ENCODE results near the gene CFAP107.
"Not testable (repeated sequence)": the region's sequence is repeated elsewhere in the genome, so short reads cannot be mapped to it uniquely, and the experiment has no call there.

Gene CFAP107

GRCh38 chr1:12745992-12746323 is at the start of gene CFAP107:
CFAP107 (plus strand) TSS chr1:12746200; CDS start chr1:12746431, 231 bp downstream.
- Mint-ChIP-seq H3K27ac (no peak within 1 kb of the TSS), H3K4me3 (no peak within 1 kb of the TSS), H3K4me1 (no peaks in the 10 kb centered on the region), H3K27me3 (peaks cover 45% of the 10 kb centered on the region), H3K9me3 (peaks cover 21% of the 10 kb centered on the region), H3K36me3 (peaks cover 14% of the 10 kb centered on the region)

GRCh38 chr1:12696658-12697057 is 49.3 kb upstream of the CFAP107 start:
- H3K4me3 Mint-ChIP-seq, result no peak overlapping the region
- H3K4me1 Mint-ChIP-seq, result no peaks in the 10 kb centered on the region
- no peaks in the 10 kb centered on the region for H3K9me3 Mint-ChIP-seq
- H3K36me3 Mint-ChIP-seq, result peaks cover 1% of the 10 kb centered on the region
- H3K27me3 Mint-ChIP-seq, result peaks cover 10% of the 10 kb centered on the region
- H3K27ac Mint-ChIP-seq, result no peak overlapping the region

GRCh38 chr1:12697397-12697796 is 48.6 kb upstream of the CFAP107 start:
- no peaks in the 10 kb centered on the region for H3K4me1 Mint-ChIP-seq
- H3K9me3 Mint-ChIP-seq, result no peaks in the 10 kb centered on the region
- peaks cover 10% of the 10 kb centered on the region for H3K27me3 Mint-ChIP-seq
- peaks cover 1% of the 10 kb centered on the region for H3K36me3 Mint-ChIP-seq
- H3K4me3 Mint-ChIP-seq, result no peak overlapping the region
- no peak overlapping the region for H3K27ac Mint-ChIP-seq

- Mint-ChIP-seq H3K4me1 (no peaks in the 10 kb centered on the region), H3K36me3 (peaks cover 1% of the 10 kb centered on the region), H3K4me3 (no peak overlapping the region), H3K27me3 (peaks cover 17% of the 10 kb centered on the region), H3K9me3 (peaks cover 6% of the 10 kb centered on the region), H3K27ac (no peak overlapping the region)
Measured at GRCh38 chr1:12703821-12704451, 42.1 kb upstream of the CFAP107 start.

- Mint-ChIP-seq H3K9me3 (peaks cover 6% of the 10 kb centered on the region), H3K27ac (no peak overlapping the region), H3K4me1 (no peaks in the 10 kb centered on the region), H3K4me3 (no peak overlapping the region), H3K27me3 (peaks cover 15% of the 10 kb centered on the region), H3K36me3 (peaks cover 1% of the 10 kb centered on the region)
Measured at GRCh38 chr1:12706061-12706460, 39.9 kb upstream of the CFAP107 start.

- no peaks in the 10 kb centered on the region for H3K4me1 Mint-ChIP-seq
- peaks cover 6% of the 10 kb centered on the region for H3K9me3 Mint-ChIP-seq
- peaks cover 14% of the 10 kb centered on the region for H3K27me3 Mint-ChIP-seq
- H3K36me3 Mint-ChIP-seq, result no peaks in the 10 kb centered on the region
- H3K27ac Mint-ChIP-seq, result no peak overlapping the region
- no peak overlapping the region for H3K4me3 Mint-ChIP-seq
Measured at GRCh38 chr1:12708396-12709090, 37.5 kb upstream of the CFAP107 start.

GRCh38 chr1:12709091-12709491 is 36.9 kb upstream of the CFAP107 start:
- no peak overlapping the region for H3K27ac Mint-ChIP-seq
- H3K36me3 Mint-ChIP-seq, result no peaks in the 10 kb centered on the region
- peaks cover 6% of the 10 kb centered on the region for H3K9me3 Mint-ChIP-seq
- peaks cover 14% of the 10 kb centered on the region for H3K27me3 Mint-ChIP-seq
- H3K4me1 Mint-ChIP-seq, result no peaks in the 10 kb centered on the region
- H3K4me3 Mint-ChIP-seq, result no peak overlapping the region

- H3K9me3 Mint-ChIP-seq, result peaks cover 5% of the 10 kb centered on the region
- H3K27ac Mint-ChIP-seq, result no peak overlapping the region
- H3K27me3 Mint-ChIP-seq, result peaks cover 14% of the 10 kb centered on the region
- H3K4me1 Mint-ChIP-seq, result no peaks in the 10 kb centered on the region
- H3K36me3 Mint-ChIP-seq, result no peaks in the 10 kb centered on the region
- H3K4me3 Mint-ChIP-seq, result no peak overlapping the region
Measured at GRCh38 chr1:12709696-12710095, 36.3 kb upstream of the CFAP107 start.

GRCh38 chr1:12711536-12711935 is 34.5 kb upstream of the CFAP107 start:
- H3K4me3 Mint-ChIP-seq, result no peak overlapping the region
- H3K27ac Mint-ChIP-seq, result no peak overlapping the region
- H3K36me3 Mint-ChIP-seq, result no peaks in the 10 kb centered on the region
- no peaks in the 10 kb centered on the region for H3K4me1 Mint-ChIP-seq
- H3K9me3 Mint-ChIP-seq, result no peaks in the 10 kb centered on the region
- peaks cover 11% of the 10 kb centered on the region for H3K27me3 Mint-ChIP-seq

GRCh38 chr1:12712076-12712475 is 33.9 kb upstream of the CFAP107 start:
- Mint-ChIP-seq H3K9me3 (no peaks in the 10 kb centered on the region), H3K27me3 (peaks cover 11% of the 10 kb centered on the region), H3K4me3 (no peak overlapping the region), H3K36me3 (no peaks in the 10 kb centered on the region), H3K27ac (no peak overlapping the region), H3K4me1 (no peaks in the 10 kb centered on the region)

- Mint-ChIP-seq H3K36me3 (no peaks in the 10 kb centered on the region), H3K27ac (no peak overlapping the region), H3K4me1 (no peaks in the 10 kb centered on the region), H3K4me3 (no peak overlapping the region), H3K27me3 (peaks cover 11% of the 10 kb centered on the region), H3K9me3 (no peaks in the 10 kb centered on the region)
Measured at GRCh38 chr1:12712929-12713328, 33.1 kb upstream of the CFAP107 start.

- not testable (repeated sequence) for H3K4me1 Mint-ChIP-seq, H3K9me3 Mint-ChIP-seq, H3K27ac Mint-ChIP-seq, H3K36me3 Mint-ChIP-seq, H3K4me3 Mint-ChIP-seq
- H3K27me3 Mint-ChIP-seq, result peaks cover 11% of the 10 kb centered on the region
Measured at GRCh38 chr1:12713651-12714050, 32.3 kb upstream of the CFAP107 start.

- Mint-ChIP-seq H3K4me1 (no peaks in the 10 kb centered on the region), H3K27ac (no peak overlapping the region), H3K27me3 (peaks cover 13% of the 10 kb centered on the region), H3K4me3 (no peak overlapping the region), H3K36me3 (no peaks in the 10 kb centered on the region), H3K9me3 (no peaks in the 10 kb centered on the region)
Measured at GRCh38 chr1:12714710-12715475, 31.1 kb upstream of the CFAP107 start.

- no peaks in the 10 kb centered on the region for H3K4me1 Mint-ChIP-seq
Measured at GRCh38 chr1:12715896-12716437, 30.0 kb upstream of the CFAP107 start, which contains the start of gene AADACL3. AADACL3 (plus strand) TSS chr1:12716110; CDS start chr1:12716177, 67 bp downstream.

GRCh38 chr1:12717301-12717838 is 28.6 kb upstream of the CFAP107 start:
- H3K4me3 Mint-ChIP-seq, result no peak overlapping the region
- H3K36me3 Mint-ChIP-seq, result no peaks in the 10 kb centered on the region
- H3K9me3 Mint-ChIP-seq, result no peaks in the 10 kb centered on the region
- H3K27ac Mint-ChIP-seq, result no peak overlapping the region
- peaks cover 8% of the 10 kb centered on the region for H3K27me3 Mint-ChIP-seq
- no peaks in the 10 kb centered on the region for H3K4me1 Mint-ChIP-seq

More at GRCh38 chr1:12715896-12716437, 30.0 kb upstream of the CFAP107 start, which contains the start of gene AADACL3:
- no peaks in the 10 kb centered on the region for H3K9me3 Mint-ChIP-seq
- H3K27ac Mint-ChIP-seq, result no peak within 1 kb of the TSS
- H3K27me3 Mint-ChIP-seq, result peaks cover 13% of the 10 kb centered on the region
- no peaks in the 10 kb centered on the region for H3K36me3 Mint-ChIP-seq
- H3K4me3 Mint-ChIP-seq, result no peak within 1 kb of the TSS

Measured in activated naive CD4-positive, alpha-beta T cell treated with anti-CD3 and anti-CD28 coated beads, Interleukin-2, amount 50 U/mL, for 24 hours (primary cell).